HG03280 (cell line): ENCODE results near the gene FADD.
A peak's percentile ranks its signal among the peaks of the same experiment; 100 is the strongest.

Source experiments
- ATAC-seq: cut with Tn5 transposase; IDR thresholded peaks from one replicate; pipeline ENCODE4 v1.9.1; 2021; ENCODE audit warnings: mild to moderate bottlenecking, moderate library complexity; ENCODE audit not compliant: unreplicated experiment

FADD gene, protein sequence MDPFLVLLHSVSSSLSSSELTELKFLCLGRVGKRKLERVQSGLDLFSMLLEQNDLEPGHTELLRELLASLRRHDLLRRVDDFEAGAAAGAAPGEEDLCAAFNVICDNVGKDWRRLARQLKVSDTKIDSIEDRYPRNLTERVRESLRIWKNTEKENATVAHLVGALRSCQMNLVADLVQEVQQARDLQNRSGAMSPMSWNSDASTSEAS

DNA sequence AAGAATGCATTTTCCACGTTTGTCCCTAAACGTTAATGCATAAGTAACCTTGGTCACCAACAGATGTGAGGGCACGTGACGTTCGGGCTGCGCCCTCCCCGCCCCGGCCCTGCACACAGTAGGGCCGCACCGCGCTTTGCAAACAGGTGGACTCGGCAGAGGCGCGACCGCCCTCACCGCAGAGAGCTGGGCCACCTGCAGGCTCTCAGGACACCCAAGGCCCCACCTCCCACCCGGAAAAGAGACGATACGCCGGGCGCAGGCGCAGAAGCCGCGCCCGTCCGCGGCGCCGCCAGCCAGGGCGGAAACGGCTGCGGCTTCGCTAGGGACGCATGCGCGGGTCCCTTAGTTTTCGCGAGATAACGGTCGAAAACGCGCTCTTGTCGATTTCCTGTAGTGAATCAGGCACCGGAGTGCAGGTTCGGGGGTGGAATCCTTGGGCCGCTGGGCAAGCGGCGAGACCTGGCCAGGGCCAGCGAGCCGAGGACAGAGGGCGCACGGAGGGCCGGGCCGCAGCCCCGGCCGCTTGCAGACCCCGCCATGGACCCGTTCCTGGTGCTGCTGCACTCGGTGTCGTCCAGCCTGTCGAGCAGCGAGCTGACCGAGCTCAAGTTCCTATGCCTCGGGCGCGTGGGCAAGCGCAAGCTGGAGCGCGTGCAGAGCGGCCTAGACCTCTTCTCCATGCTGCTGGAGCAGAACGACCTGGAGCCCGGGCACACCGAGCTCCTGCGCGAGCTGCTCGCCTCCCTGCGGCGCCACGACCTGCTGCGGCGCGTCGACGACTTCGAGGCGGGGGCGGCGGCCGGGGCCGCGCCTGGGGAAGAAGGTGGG, at the start of gene FADD:
Gene FADD, plus strand, starts transcription at position 377 of the 831 bp plus-strand sequence. Its CDS starts 164 bp downstream, at position 541.
- ATAC-seq, result peak; percentile 70

DNA sequence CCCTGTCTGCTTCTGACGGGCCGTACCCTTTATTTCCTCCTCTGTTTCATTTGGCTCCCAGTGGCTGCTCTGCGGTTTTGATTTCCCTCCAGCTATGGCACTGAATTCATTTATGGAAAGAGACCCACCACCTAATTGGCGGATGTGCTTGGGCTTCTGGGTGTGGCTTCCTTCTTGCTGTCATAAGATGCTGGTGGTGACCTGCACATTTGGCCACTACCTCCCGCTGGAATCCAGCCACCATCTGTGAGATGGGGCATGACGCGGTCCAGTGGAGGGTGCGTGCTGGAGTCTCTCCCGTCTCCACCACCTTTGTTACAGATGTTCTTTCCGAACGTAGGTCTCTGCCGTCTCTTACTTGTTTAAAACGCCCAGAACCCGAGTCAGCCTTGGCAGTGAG, 47.7 kb upstream of the FADD start:
- ATAC-seq, result no peak

DNA sequence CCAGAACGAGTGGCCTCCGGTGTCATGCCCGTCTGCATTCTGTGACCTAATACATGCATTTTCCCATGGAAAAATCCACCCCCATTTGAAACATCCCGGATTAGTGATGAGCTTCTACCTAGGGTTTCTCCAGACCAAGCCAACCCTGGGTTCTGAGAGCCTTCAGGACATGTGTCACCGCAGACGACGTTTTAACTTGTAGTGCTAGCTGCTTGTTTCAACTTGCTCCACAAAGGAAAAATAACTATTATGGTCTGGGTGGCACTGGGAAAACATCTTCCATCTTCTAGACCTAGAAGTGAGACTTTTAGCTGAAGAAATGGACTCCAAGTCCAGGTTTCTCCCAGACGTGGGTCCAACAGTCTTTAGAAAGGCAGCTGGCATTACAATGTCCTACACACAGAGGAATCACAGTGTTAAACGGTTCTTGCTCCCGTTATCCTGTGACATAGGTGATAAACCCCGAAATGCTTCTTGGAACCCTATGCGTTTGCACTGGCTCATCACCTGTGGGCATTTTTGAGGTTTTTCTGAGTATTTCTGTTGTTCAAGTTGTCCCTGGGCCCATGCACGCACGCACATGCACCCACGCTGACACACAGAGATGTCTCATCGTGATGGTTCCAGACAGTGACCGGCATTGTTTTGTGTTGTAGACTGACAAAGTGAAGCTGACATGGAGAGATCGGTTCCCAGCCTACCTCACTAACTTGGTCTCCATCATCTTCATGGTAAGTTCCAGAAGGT, 46.6 kb upstream of the FADD start:
- ATAC-seq, result no peak

GRCh38 chr11:70158201-70158600, 44.9 kb upstream of the FADD start:
- no peak for ATAC-seq

DNA sequence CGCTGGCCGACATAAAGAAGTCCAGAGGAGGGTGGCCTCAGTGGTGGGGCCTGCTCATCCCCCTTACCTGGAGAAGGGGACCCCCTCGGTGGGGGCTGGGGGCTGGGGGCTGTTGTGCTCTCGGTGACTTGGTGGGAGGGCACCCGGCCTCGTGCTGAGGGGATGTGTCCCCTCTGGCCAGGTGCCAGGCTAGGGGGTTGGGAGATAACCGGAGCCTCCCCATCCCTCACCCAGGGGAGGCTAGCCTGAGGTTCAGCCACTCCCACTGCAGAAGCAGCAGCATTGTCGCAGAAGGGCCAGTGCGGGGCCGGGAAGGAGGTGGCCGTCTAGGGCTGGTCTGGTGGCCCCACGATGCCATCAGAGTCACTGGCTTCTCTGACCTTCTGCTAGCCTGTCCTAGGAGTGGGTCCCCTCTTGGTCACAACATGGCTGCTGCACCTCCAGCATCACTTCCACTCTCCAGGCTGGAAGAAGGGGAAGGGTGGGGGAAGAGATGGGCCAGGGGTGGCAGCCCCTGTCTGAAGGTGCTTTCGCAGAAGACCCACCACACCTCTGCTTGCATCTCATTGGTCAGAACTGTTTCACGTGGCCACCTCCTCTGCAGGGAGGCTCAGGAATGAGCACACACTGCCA, 44.2 kb upstream of the FADD start:
- ATAC-seq, result no peak

DNA sequence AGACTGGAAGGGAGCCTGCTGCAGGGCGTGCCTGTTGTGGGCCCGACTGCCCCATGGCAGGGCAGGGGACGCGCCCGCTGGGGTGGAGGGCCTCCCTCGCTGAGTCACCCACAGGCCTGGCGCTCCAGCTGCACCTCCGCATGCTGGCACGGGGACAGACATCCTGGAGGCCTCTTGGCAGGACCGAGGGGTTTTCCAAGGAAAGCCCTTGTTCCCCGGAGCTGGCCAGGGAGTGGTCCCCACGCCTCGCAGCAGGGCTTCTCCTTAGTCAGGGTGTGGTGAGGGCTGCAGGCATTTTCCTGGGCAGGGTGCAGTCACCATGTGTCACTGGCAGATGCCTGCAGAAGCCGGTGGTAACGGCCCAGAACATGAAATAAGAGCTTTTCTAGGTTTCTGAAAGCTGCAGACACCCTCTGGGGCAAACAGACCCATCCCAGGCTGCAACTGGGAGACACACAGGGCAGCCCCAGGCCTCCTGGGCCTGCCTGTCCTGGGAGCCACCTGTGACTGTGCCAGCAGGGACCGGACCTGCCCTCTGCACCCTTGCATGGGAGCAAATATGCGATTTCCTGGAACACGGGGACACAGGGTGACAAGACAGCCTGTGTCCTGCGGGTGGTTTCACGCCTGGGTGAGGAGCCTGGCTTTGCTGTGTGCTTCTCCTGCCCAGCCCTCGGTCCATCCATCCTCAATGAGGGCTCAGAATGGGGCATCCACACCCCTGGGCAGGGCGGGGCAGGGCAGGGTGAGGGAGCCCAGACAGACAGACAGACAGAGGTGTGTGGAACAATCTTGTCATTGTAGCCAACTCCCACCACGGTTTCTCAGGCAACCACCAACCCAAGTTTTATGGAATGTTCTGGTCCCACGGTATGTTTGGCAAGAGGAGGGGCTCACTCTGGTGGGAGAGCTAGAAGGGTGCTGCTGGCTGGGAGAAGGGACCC, 43.2 kb upstream of the FADD start:
- no peak for ATAC-seq

GRCh38 chr11:70161043-70161625, 42.0 kb upstream of the FADD start:
- no peak for ATAC-seq

DNA sequence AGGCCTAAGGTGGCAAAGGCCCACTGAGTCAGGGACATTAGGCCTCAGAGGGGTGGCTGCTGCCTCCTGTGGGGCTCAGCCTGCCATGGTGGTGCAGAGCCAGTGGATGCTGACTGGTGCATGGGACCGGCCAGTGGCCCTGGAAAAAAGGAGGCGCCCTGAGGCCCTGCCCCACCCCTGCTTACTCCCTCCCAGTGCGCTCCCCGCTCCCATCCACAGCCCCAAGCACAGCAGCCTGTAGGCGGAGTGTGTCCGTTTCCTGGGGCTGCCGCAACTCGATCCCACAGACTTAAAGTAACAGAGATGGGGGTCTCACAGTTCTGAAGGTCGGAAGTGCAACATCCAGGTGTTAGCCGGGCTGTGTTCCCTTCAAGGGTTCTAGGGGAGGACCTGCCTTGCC, 38.4 kb upstream of the FADD start:
- ATAC-seq, result no peak

GRCh38 chr11:70167120-70167519, 36.0 kb upstream of the FADD start:
- ATAC-seq, result no peak

GRCh38 chr11:70167723-70168404, 35.2 kb upstream of the FADD start:
- no peak for ATAC-seq

DNA sequence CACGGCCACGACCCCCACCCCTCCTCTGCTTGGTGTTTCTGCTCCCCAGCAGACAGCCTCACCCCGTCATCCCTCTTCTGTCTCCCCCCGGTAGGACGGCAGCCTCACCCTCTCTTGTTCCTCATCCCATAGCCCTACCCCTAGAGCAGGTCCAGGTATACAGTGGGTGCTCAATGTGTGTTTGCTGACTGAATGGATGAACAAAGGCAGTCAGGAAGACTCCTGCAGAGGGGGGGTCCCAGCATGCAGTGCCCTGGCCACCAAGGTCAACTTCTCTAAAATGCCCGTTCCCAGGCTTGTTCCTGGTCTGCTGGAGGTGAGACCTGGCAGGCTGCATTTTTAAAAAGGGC, 34.7 kb upstream of the FADD start:
- no peak for ATAC-seq

DNA sequence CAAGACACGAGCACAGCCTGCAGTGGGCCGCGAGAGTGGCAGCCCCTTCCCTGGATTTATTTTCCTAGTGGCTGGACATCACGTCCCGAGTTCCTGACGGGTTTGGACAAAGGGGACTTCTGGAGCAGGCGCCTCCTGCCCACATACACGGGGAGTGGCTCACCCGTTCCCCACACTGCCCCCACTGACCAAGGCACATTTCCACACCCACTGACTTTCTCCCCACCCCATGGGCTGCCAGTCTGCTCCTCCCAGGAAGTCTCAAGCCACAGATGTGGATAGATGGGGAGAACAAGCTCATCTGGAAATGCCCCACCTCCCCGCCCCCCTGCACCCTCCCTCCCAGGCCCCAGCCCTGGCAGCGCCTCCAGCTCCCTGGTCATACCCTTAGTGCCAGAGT, 34.0 kb upstream of the FADD start:
- ATAC-seq, result no peak

GRCh38 chr11:70169632-70170031, 33.5 kb upstream of the FADD start:
- no peak for ATAC-seq

- no peak for ATAC-seq
These were observed 32.4 kb upstream of the FADD start for GRCh38 chr11:70170596-70171210.

DNA sequence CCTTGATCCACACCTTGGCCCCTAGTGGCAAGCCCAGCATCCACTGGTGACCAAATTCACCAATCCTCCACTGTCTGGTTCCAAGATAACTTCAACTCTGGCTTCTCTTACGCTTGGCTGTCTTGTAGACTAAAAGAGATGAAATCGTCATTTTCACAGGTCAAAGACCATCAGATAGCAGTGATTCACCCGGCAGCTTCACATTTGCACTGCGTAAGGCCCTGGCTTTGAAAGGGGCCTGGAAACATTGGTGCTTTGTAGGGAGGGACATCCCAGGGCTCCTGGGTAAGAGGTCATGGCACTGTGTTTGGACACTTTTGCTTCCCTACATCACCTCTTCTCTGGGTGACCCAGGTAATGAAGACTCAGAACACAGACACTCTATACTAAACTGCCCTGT, 30.1 kb upstream of the FADD start:
- ATAC-seq, result no peak

- no peak for ATAC-seq
These were observed 28.4 kb upstream of the FADD start for GRCh38 chr11:70174547-70175235.

DNA sequence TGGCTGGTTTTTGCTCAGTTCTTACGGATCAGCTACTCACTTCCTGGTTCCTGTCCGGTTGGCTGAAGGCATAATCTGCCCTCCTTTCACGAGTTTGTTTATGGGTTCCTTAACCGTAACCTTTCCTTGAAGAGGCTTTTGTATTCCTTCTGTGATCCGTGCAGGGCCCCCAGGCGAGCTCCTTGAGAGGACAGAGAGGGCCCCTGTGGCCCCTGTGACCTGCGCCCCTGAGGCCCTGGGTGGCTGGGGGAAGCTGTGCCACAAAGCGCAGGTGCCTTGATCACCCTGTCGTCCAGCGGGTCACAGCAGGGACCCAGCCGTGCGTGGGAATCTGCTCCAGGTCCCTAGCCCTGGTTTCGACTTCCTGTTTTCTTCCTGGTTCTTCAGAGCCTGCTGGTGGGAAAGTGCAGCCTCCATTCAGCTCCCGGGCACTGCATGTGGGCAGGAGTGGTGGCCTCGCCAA, 27.8 kb upstream of the FADD start:
- no peak for ATAC-seq
